ENCODE measurements around the gene RIMBP2.

- TF ChIP-seq CTCF (IDR thresholded peaks at IDR 0.05): no peak
- TF ChIP-seq ZFX (IDR thresholded peaks at IDR 0.05; ENCODE audit: borderline replicate concordance): no peak
Observed at GRCh38 chr12:130350715-130351114, 365.4 kb downstream of the RIMBP2 start.
